ENCODE data around the gene PTPN2.
"Not testable (repeated sequence)": the region's sequence is repeated elsewhere in the genome, so short reads cannot be mapped to it uniquely, and the experiment has no call there.

Gene PTPN2

DNA sequence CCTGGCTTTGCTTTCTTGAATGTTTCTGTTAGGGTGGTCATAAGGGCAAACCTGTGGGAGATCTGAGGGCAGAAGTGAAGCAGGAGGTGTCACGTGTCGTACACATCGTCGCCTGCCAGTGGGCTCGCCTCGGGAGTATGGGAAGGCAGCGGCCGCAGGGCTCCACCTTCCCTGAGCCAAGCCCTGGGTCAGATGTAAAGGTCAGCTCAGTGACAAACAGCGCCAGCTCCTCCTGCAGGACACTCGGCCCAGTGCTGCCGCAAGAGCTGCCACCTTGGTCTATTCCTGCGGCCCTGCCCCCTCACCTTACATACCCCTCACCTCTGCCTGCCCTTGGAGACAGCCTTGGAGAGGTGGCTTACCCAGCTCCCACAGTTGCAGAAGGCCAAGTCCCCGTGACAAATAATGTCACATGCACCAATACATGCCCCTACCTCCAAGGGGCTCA, 117.0 kb downstream of the PTPN2 start:
- ATAC-seq: no peak
- TF ChIP-seq OSR1 (CRISPR knock-in tag; IDR thresholded peaks at IDR 0.05) (no peak), ZC3H10 (CRISPR knock-in tag; IDR thresholded peaks at IDR 0.05) (no peak), ZFP3 (CRISPR knock-in tag; IDR thresholded peaks at IDR 0.05) (no peak), PPARA (CRISPR knock-in tag; IDR thresholded peaks at IDR 0.05; ENCODE audit: borderline replicate concordance) (no peak), GLIS3 (CRISPR knock-in tag; IDR thresholded peaks at IDR 0.05) (no peak), ZNF565 (CRISPR knock-in tag; conservative IDR thresholded peaks at IDR 0.05; ENCODE audit: low read depth) (no peak), ARNTL (CRISPR knock-in tag; IDR thresholded peaks at IDR 0.05; ENCODE audit: borderline replicate concordance, low read depth) (no peak), BACH2 (CRISPR knock-in tag; IDR thresholded peaks at IDR 0.05; ENCODE audit: borderline replicate concordance) (no peak), ZNF8 (CRISPR knock-in tag; IDR thresholded peaks at IDR 0.05) (no peak)
- TF ChIP-seq, protein P1, sequence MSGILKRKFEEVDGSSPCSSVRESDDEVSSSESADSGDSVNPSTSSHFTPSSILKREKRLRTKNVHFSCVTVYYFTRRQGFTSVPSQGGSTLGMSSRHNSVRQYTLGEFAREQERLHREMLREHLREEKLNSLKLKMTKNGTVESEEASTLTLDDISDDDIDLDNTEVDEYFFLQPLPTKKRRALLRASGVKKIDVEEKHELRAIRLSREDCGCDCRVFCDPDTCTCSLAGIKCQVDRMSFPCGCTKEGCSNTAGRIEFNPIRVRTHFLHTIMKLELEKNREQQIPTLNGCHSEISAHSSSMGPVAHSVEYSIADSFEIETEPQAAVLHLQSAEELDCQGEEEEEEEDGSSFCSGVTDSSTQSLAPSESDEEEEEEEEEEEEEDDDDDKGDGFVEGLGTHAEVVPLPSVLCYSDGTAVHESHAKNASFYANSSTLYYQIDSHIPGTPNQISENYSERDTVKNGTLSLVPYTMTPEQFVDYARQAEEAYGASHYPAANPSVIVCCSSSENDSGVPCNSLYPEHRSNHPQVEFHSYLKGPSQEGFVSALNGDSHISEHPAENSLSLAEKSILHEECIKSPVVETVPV (CRISPR knock-in tag; IDR thresholded peaks at IDR 0.05): no peak
- TF ChIP-seq, protein P2, sequence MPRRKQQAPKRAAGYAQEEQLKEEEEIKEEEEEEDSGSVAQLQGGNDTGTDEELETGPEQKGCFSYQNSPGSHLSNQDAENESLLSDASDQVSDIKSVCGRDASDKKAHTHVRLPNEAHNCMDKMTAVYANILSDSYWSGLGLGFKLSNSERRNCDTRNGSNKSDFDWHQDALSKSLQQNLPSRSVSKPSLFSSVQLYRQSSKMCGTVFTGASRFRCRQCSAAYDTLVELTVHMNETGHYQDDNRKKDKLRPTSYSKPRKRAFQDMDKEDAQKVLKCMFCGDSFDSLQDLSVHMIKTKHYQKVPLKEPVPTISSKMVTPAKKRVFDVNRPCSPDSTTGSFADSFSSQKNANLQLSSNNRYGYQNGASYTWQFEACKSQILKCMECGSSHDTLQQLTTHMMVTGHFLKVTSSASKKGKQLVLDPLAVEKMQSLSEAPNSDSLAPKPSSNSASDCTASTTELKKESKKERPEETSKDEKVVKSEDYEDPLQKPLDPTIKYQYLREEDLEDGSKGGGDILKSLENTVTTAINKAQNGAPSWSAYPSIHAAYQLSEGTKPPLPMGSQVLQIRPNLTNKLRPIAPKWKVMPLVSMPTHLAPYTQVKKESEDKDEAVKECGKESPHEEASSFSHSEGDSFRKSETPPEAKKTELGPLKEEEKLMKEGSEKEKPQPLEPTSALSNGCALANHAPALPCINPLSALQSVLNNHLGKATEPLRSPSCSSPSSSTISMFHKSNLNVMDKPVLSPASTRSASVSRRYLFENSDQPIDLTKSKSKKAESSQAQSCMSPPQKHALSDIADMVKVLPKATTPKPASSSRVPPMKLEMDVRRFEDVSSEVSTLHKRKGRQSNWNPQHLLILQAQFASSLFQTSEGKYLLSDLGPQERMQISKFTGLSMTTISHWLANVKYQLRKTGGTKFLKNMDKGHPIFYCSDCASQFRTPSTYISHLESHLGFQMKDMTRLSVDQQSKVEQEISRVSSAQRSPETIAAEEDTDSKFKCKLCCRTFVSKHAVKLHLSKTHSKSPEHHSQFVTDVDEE (CRISPR knock-in tag; IDR thresholded peaks at IDR 0.05): no peak

DNA sequence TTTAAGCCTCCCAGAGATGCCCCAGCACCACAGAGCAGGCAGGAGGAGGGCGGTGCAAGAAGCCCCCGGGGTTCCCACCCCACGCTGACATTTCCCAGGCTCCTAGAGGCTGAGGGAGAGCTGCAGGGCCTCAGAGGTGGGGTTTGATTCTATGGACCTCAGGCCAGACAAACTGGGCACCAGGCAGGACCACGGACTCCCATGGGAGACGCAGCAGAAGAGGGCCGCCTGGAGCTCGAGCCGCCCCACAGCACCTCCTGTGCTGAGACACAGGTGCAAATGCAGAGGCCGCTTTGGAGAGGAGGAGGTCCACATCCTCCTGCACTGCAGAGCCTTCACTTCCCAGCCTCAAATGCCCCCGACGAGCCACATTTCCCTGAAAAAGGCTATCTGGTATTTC, 118.5 kb downstream of the PTPN2 start:
- ATAC-seq: no peak
- TF ChIP-seq ARNTL (CRISPR knock-in tag; IDR thresholded peaks at IDR 0.05; ENCODE audit: borderline replicate concordance, low read depth) (no peak), ZNF70 (CRISPR knock-in tag; IDR thresholded peaks at IDR 0.05) (no peak), ISL1 (CRISPR knock-in tag; IDR thresholded peaks at IDR 0.05) (no peak), PPARA (CRISPR knock-in tag; IDR thresholded peaks at IDR 0.05; ENCODE audit: borderline replicate concordance) (no peak), ZFP3 (CRISPR knock-in tag; IDR thresholded peaks at IDR 0.05) (no peak), GLIS3 (CRISPR knock-in tag; IDR thresholded peaks at IDR 0.05) (no peak), TOX (CRISPR knock-in tag; IDR thresholded peaks at IDR 0.05; ENCODE audit: borderline replicate concordance) (no peak), CSDC2 (CRISPR knock-in tag; IDR thresholded peaks at IDR 0.05) (no peak), ZFP30 (CRISPR knock-in tag; IDR thresholded peaks at IDR 0.05) (no peak)
- TF ChIP-seq, protein P3, sequence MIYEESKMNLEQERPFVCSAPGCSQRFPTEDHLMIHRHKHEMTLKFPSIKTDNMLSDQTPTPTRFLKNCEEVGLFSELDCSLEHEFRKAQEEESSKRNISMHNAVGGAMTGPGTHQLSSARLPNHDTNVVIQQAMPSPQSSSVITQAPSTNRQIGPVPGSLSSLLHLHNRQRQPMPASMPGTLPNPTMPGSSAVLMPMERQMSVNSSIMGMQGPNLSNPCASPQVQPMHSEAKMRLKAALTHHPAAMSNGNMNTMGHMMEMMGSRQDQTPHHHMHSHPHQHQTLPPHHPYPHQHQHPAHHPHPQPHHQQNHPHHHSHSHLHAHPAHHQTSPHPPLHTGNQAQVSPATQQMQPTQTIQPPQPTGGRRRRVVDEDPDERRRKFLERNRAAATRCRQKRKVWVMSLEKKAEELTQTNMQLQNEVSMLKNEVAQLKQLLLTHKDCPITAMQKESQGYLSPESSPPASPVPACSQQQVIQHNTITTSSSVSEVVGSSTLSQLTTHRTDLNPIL (CRISPR knock-in tag; IDR thresholded peaks at IDR 0.05; ENCODE audit: low read depth): no peak
- TF ChIP-seq, protein P1 (CRISPR knock-in tag; IDR thresholded peaks at IDR 0.05): no peak
- TF ChIP-seq, protein P4, sequence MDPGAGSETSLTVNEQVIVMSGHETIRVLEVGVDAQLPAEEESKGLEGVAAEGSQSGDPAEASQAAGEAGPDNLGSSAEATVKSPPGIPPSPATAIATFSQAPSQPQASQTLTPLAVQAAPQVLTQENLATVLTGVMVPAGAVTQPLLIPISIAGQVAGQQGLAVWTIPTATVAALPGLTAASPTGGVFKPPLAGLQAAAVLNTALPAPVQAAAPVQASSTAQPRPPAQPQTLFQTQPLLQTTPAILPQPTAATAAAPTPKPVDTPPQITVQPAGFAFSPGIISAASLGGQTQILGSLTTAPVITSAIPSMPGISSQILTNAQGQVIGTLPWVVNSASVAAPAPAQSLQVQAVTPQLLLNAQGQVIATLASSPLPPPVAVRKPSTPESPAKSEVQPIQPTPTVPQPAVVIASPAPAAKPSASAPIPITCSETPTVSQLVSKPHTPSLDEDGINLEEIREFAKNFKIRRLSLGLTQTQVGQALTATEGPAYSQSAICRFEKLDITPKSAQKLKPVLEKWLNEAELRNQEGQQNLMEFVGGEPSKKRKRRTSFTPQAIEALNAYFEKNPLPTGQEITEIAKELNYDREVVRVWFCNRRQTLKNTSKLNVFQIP (CRISPR knock-in tag; IDR thresholded peaks at IDR 0.05; ENCODE audit: borderline replicate concordance, low read depth): no peak

DNA sequence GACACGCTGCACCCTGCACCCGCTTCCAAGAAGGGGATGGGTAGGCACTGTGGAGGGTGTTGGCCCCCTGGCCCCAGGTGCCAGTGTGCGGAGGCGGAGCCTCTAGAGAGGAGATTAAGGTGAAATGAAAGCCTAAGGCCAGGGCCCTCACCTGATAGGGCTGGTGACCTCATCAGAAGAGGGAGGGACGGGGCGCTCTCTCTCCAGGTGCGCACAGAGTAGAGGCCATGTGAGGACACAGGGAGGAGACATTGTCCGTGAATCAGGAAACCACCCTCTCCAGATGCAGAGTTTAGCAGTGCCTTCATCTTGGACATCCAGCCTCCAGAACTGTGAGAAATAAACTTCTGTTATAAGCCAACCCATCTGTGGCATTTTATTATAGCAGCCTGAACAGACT, 118.9 kb downstream of the PTPN2 start:
- TF ChIP-seq, protein P1 (CRISPR knock-in tag; IDR thresholded peaks at IDR 0.05): no peak
- TF ChIP-seq ISL1 (CRISPR knock-in tag; IDR thresholded peaks at IDR 0.05) (no peak), ZNF8 (CRISPR knock-in tag; IDR thresholded peaks at IDR 0.05) (no peak), TCF4 (CRISPR knock-in tag; IDR thresholded peaks at IDR 0.05; ENCODE audit: borderline replicate concordance) (no peak), CSDC2 (CRISPR knock-in tag; IDR thresholded peaks at IDR 0.05) (no peak), ZFP30 (CRISPR knock-in tag; IDR thresholded peaks at IDR 0.05) (no peak), GLIS3 (CRISPR knock-in tag; IDR thresholded peaks at IDR 0.05) (no peak), RARB (CRISPR knock-in tag; IDR thresholded peaks at IDR 0.05) (no peak), BACH2 (CRISPR knock-in tag; IDR thresholded peaks at IDR 0.05; ENCODE audit: borderline replicate concordance) (no peak), ZC3H10 (CRISPR knock-in tag; IDR thresholded peaks at IDR 0.05) (no peak), PPARA (CRISPR knock-in tag; IDR thresholded peaks at IDR 0.05; ENCODE audit: borderline replicate concordance) (no peak), ZNF70 (CRISPR knock-in tag; IDR thresholded peaks at IDR 0.05) (no peak), ZFP3 (CRISPR knock-in tag; IDR thresholded peaks at IDR 0.05) (no peak), SNAI2 (CRISPR knock-in tag; IDR thresholded peaks at IDR 0.05) (no peak)
- TF ChIP-seq, protein P5, sequence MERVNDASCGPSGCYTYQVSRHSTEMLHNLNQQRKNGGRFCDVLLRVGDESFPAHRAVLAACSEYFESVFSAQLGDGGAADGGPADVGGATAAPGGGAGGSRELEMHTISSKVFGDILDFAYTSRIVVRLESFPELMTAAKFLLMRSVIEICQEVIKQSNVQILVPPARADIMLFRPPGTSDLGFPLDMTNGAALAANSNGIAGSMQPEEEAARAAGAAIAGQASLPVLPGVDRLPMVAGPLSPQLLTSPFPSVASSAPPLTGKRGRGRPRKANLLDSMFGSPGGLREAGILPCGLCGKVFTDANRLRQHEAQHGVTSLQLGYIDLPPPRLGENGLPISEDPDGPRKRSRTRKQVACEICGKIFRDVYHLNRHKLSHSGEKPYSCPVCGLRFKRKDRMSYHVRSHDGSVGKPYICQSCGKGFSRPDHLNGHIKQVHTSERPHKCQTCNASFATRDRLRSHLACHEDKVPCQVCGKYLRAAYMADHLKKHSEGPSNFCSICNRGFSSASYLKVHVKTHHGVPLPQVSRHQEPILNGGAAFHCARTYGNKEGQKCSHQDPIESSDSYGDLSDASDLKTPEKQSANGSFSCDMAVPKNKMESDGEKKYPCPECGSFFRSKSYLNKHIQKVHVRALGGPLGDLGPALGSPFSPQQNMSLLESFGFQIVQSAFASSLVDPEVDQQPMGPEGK (CRISPR knock-in tag; IDR thresholded peaks at IDR 0.05; ENCODE audit: borderline replicate concordance): no peak
- ATAC-seq: no peak

DNA sequence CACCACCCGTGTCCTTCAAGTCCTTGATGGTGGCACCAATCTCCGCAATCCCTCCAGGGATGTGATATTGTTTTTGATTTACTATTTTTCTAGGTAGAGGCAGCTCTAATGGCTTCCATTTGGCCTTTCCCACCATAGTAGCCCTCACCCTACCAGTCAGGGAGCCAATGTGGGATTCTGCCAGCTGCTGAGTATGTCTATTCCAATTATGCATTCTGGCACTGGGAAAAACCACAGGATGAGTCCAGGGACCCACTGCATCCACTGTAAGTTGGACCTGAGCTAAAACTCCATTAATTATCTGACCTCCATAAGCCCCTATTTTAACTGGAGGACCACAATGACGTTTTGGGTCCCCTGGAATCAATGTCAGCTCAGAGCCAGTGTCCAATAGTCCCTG, 125.5 kb downstream of the PTPN2 start:
- ATAC-seq: not testable (repeated sequence)
